HG03139 (cell line): ENCODE results near the gene C6orf89.

Experiments used
- ATAC-seq: cut with Tn5 transposase; IDR thresholded peaks from one replicate; pipeline ENCODE4 v1.9.1; 2021; ENCODE audit not compliant: unreplicated experiment

The C6orf89 gene

GRCh38 chr6:36852481-36853147 lies 33.1 kb upstream of the C6orf89 start:
- no peak for ATAC-seq

DNA sequence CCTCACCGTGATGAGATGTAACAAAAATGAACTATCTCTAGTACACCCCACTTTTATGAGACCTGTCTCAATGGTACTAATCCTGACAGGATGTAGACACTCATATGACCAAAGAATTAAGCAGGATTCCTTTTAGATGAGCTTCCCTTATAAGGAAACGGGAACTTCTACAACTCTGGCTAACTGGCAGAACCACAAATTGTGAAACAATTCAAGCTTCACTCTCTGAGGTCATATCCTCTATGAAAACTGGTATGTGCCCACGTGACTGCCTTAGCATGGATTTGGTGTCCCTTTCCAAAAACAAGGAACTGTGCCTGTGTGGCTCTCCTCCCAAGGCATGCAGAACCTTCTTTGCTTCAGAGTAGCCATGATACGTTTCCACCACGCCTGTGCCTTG lies 32.4 kb upstream of the C6orf89 start:
- ATAC-seq, result no peak

DNA sequence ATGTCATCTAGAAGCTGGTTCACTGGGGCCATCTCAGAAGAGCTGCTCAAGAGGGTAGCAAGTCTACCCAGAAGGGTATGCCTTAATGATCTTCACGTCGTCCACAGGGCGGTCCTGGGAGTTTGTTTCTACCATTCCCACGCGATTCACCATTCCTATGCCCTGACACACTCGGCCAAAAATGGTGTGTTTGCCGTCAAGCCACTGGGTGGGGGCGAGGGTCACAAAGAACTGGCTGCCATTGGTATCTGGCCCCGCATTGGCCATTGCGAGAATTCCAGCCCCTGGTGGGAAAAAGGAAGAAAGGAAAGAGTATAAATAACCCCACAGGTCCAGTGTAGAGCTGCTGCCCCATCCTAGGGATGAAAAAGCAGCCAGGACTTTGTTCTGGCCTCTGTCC lies 30.0 kb upstream of the C6orf89 start:
- no peak for ATAC-seq

DNA sequence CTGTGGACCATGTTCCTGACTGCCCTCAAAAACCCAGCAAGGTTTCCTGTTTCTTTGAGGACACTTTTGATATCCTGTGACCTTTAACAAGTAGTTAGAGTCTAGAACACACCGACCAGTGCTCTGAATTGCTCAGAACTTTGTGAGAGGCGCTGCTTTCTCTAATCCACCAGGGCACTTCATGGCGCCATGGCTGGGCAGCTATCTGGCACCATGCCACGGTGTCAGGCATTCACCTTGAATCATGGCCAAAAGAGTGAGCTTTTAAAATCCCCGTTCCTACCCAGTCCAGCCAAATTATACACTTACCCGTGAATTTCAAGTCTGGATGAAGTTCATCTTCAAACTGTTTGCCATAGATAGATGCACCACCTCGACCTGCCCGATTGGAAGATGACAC lies 29.5 kb upstream of the C6orf89 start:
- no peak for ATAC-seq

- no peak for ATAC-seq
Observed at GRCh38 chr6:36857325-36857724, 28.4 kb upstream of the C6orf89 start.

DNA sequence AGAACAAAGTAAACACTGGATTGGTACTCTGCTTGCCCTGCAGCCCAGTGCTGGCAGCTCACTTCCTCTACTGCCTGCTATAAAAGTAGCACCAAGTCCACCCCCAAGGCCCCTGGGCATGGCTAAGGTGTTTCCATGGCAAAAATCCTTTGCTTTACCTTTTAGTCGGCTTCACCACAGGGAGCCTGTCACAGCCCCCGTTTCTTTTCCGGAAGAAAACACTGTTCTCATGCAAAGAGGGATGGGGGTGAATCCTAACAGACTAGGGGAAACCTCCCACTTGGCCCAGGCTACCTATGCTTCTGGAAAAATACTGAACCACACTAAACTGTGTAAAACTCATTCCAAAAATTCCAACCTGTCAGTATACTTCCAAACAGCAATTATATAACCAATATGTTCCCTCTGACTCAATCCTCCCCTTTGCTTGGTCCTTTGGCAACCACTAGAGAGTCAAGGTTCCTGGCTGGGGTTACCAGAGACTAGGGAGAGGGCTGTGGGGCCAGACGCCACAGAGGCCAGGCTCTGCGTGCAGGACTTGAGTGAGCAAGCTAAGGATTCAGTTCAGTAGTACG lies 27.3 kb upstream of the C6orf89 start:
- ATAC-seq, result no peak

DNA sequence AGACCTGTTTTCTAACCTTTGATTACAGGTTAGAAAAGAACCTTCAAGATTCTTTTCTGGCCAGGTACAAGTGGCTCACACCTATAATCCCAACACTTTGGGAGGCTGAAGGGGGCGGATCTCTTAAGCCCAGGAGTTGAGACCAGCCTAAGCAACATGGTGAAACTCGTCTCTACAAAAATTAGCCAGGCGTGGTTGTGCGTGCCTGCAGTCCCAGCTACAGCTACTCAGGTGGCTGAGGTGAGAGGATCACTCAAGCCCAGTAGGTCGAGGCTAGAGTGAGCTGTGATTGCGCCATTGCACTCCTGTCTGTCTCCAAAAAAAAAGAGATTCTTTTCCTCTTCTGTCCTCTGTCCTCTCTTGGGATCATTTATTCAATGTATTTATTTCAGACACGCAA lies 25.6 kb upstream of the C6orf89 start:
- no peak for ATAC-seq

GRCh38 chr6:36862164-36862847 lies 23.4 kb upstream of the C6orf89 start:
- no peak for ATAC-seq

- no peak for ATAC-seq
Observed at GRCh38 chr6:36862848-36863382, 22.8 kb upstream of the C6orf89 start.

- no peak for ATAC-seq
Observed at GRCh38 chr6:36863670-36864540, 21.8 kb upstream of the C6orf89 start.

- ATAC-seq, result no peak
Observed at GRCh38 chr6:36865835-36866234, 19.9 kb upstream of the C6orf89 start.

- no peak for ATAC-seq
Observed at GRCh38 chr6:36867471-36868224, 18.1 kb upstream of the C6orf89 start.

DNA sequence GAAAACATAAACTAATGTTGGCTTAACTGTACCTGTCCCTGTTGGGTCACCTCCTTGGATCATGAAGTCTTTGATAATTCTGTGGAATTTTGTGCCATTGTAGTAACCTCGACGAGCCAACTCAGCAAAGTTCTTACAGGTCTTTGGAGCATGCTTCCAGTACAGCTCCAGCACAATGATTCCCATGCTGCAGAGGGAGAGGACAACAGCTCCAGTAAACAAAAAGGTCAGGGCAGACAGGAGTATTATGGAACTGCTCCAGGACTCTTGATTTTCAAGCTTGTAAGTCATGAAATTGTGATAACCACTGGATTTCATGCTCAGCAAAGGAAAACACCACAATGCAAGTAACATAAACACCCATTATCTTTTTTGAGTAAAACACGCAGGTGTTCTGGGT lies 14.1 kb upstream of the C6orf89 start:
- ATAC-seq, result no peak

GRCh38 chr6:36873115-36873514 lies 12.6 kb upstream of the C6orf89 start:
- no peak for ATAC-seq

- no peak for ATAC-seq
Observed at GRCh38 chr6:36873612-36874442, 11.9 kb upstream of the C6orf89 start.

GRCh38 chr6:36874443-36875249 lies 11.1 kb upstream of the C6orf89 start, which contains the start of gene PPIL1:
Gene PPIL1 (minus strand): TSS chr6:36874803. CDS start chr6:36874772, 31 bp downstream.
- ATAC-seq, result peak; percentile 66

DNA sequence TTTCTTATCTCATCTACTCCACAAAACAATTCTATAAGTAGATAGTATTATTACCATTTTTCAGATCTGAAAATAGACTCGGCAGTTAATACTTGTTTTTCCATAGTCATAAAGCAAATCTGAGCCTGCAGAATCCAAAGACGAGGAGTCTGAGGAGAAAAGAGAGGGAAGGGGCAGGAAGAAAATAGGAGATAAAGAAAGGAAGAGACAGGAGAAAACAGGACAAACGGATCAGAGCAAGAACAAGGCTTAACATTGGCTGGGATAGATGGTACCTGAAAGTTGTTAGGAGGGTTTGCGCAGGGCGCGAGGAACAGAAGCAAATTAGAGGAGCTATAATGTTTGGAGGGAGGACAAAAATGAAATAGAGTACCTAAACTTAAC lies 10.5 kb upstream of the C6orf89 start:
- ATAC-seq, result no peak

DNA sequence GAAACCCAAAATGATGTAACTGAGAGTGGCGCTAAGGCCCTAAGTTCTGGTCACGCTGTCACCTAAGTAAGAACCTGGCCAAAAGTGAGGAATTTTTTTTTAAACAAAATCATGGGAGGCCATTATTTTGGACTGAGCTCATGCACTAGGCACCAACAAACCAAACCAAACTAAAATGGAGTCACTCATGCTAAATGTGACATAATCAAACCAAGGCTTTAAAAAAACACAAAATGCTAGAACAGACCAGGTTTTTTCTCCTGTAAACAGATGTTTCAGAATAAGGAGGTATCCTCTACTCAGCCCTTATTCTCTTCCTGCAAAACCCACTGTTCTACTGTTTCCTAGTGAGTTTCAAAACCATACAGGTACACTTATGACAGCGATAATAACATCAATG lies 1.1 kb upstream of the C6orf89 start:
- ATAC-seq, result no peak
